Activated naive CD8-positive, alpha-beta T cell treated with anti-CD3 and anti-CD28 coated beads, Interleukin-2, amount 50 U/mL, for 16 hours (primary cell): Measurements from ENCODE around the gene ALKBH2.
A peak's percentile ranks its signal among the peaks of the same experiment; 100 is the strongest.

Experiments
- DNase-seq: peaks from one replicate; pipeline ENCODE4 v3.0.0-alpha.2; 2020; ENCODE audit warnings: low read depth, low spot score

Gene ALKBH2

GRCh38 chr12:109114644-109115043 is 21.4 kb upstream of the ALKBH2 start:
- DNase-seq: no peak

GRCh38 chr12:109113661-109114321 is 20.5 kb upstream of the ALKBH2 start:
- no peak for DNase-seq

- no peak for DNase-seq
These were observed 19.6 kb upstream of the ALKBH2 start for GRCh38 chr12:109112720-109113465.

GRCh38 chr12:109110988-109111495 is 17.8 kb upstream of the ALKBH2 start:
- no peak for DNase-seq

GRCh38 chr12:109109746-109110350 is 16.6 kb upstream of the ALKBH2 start:
- DNase-seq: no peak

DNA sequence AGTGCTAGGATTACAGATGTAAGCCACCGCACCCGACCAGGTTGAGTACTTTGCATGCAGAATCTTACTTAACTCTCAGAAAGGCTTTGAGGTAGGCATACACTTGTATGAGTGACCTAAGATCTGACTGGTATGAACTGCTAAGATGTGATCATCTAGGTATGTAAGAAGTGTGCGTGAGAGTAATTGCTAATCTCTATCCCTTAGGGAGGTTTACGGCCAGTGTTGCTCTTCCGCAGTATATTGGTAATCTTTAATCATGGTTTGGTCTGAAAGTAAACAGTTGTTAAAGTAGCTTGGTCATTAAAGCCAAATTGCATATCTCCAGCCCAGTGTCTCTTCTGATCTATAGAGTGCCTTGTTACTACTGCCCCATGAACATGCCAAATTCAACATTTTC is 11.9 kb upstream of the ALKBH2 start:
- DNase-seq: no peak

- DNase-seq: no peak
These were observed 9.2 kb upstream of the ALKBH2 start for GRCh38 chr12:109102491-109102890.

DNA sequence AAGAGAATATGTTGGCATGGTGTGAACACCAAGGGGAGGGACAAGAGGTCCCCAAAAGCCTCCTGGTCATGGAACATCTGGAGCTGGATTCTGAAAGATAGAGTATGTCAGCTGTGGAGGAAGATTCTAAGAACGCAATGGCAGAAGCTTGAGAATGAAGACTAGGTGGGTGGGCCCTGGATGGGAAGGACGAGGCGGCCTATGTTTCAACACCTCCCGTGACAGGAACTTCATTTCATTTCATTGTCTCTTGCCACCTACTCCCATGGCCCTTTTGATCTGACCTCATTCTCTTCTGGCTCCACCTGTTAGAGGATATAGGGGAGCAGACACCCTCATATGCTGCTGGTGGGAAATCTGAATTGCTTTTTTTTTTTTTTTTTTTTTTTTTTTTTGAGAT is 7.5 kb upstream of the ALKBH2 start:
- DNase-seq: no peak

GRCh38 chr12:109099431-109100020 is 6.3 kb upstream of the ALKBH2 start:
- no peak for DNase-seq

GRCh38 chr12:109098651-109099050 is 5.4 kb upstream of the ALKBH2 start:
- DNase-seq: no peak

- DNase-seq: no peak
These were observed 4.9 kb upstream of the ALKBH2 start for GRCh38 chr12:109098183-109098604.

DNA sequence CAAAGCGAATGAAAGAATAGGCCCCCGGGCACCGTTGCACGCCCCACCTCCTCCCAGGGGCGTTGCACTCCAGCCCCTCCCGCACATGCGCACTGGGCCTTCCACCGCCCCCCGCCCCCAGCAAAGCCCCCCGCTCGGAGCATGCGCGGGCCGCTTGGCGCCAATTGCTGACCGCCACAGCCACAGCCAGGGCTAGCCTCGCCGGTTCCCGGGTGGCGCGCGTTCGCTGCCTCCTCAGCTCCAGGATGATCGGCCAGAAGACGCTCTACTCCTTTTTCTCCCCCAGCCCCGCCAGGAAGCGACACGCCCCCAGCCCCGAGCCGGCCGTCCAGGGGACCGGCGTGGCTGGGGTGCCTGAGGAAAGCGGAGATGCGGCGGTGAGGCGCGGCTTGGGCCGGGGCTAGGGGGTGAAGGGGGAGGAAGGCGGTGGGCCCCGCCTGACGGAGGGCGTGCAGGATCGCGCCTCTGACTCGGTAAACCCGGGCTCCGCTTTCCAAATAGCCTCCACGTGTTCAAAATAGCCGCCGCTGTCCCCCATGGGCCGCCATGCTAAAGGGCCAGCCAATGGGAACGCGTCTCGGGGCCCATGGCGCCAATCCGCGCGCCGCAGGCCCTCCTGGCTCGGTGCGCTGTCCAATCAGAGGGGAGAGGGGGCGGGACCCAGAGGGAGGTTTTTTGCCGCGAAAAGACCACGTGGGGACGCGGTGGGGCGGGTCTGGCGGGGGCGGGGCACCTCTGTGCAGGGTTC is 4.3 kb upstream of the ALKBH2 start, which contains the start of gene UNG:
UNG (plus strand) TSS at position 163 of the 748 bp plus-strand sequence; CDS start at position 246, 83 bp downstream.
- DNase-seq: peak; percentile 96

DNA sequence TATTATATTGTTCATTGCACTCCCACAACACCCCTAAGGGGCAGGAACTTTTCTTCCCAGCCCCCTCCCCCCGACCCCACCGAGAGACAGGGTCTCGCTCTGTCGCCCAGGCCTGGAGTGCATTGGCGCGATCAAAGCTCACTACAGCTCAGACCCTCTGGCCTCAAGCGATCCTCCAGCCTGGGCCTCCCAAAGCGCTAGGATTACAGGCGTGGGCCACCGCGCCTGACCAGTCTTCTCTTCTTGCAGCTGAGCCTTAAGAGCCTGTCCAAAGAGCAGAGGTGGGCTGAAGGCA is 3.8 kb upstream of the ALKBH2 start:
- no peak for DNase-seq

DNA sequence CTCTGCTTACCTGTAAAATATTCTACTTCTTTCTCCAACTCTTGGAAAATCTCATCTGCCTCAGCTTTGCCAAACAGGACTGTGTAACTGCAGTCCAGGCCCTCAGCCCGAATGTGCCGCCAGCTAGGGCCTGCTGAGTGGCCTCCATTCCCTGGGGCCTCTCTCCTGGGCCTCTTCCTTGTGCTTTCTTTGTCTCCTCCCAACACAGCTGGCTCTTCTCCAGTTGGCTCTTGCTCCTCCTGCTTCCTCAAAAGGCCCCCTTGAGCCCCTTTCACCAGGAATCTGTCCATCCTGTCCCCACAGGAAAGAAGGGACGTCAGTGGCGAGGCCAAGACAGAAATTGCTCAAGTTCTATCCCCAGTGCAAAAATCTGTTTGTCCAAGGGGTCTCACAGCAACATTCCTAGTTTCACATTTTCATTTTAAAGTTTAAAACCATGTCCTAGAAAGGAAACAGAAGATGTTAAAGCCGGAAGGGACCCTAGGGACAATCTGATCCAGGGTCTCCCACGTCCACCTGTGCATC is 713 bp downstream of the ALKBH2 start:
- DNase-seq: no peak

DNA sequence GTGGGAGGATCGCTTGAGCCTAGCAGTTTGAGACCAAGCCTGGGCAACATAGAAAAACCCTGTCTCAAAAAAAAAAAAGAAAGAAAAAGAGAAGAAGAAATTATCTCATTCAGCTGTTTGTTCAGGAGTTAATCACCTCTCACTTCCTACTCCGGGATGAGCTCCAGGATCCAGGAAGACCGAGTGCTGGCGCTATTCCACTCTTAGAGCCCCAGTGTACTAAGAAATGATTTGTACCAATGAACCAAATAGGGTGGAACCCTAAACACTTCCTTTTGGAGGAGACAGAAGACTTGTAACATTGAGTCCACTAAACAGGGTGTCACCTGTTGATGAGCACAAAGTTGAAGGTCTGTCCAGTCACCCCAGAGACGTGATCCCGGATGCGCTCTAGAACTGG is 3.6 kb downstream of the ALKBH2 start:
- no peak for DNase-seq

DNA sequence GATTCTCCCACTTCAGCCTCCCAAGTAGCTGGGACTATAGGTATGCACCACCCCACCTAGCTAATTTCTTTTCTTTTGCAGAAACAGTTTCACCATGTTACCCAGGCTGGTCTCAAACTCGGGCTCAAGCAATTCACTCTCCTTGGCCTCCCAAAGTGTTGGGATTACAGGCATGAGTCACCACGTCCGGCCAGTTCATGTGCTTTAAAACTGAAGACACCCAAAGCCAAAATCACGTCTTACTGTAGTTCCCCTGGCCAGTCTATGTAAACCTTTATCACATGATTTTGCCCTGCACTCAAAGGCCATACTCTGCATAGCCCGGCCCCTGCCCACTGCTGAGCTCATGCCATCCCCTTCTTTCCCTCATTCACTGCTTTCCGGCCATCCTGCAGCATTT is 4.5 kb downstream of the ALKBH2 start:
- no peak for DNase-seq

- no peak for DNase-seq
These were observed 6.0 kb downstream of the ALKBH2 start for GRCh38 chr12:109087250-109087649.

DNA sequence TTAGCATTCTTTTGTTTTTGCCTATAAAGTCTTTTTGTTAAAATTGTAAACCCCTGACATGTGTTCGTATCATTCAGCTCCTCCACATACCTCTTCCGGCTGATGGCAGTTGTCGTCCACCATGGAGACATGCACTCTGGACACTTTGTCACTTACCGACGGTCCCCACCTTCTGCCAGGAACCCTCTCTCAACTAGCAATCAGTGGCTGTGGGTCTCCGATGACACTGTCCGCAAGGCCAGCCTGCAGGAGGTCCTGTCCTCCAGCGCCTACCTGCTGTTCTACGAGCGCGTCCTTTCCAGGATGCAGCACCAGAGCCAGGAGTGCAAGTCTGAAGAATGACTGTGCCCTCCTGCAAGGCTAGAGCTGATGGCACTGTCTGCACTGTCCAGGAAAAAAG is 7.7 kb downstream of the ALKBH2 start:
- no peak for DNase-seq

- no peak for DNase-seq
These were observed 8.8 kb downstream of the ALKBH2 start for GRCh38 chr12:109084425-109084824.

GRCh38 chr12:109082751-109083150 is 10.5 kb downstream of the ALKBH2 start:
- DNase-seq: no peak

GRCh38 chr12:109074866-109075265 is 18.4 kb downstream of the ALKBH2 start:
- no peak for DNase-seq
